ENCODE results near the gene SLC25A28. TPM values are rescaled to one million over a fixed set of nuclear protein-coding genes. Genes with fewer than 3 reads are reported as not detected.

SLC25A28 gene
- total and polyA plus RNA-seq, 2 donors (not counting 1 experiment from before 2014, with no cell fraction given) = 96.4 to 224 TPM

GRCh38 chr10:99654390-99655175 is 34.3 kb upstream of the SLC25A28 start:
- 94% methylated on average over 5 of the region's 9 CpGs for WGBS (ENCODE audit: insufficient coverage)
- H3K36me3 ChIP-seq (replicated peaks in 1 of 2; ENCODE audit: control extremely low read depth in 1 of 2, control insufficient read depth in 1 of 2, extremely low read depth in 1 of 2, insufficient read depth in 2 of 2, low read length in 1 of 2) = no peaks in the 10 kb centered on the region
- ATAC-seq (ENCODE audit: low read depth) (no peak), DNase-seq (no peak)
- no peak overlapping the region for H3K9ac ChIP-seq (ENCODE audit: low read length)
- no peaks in the 10 kb centered on the region for H3K9me3 ChIP-seq (ENCODE audit: control extremely low read depth in 1 of 3, control insufficient read depth in 2 of 3, insufficient read depth in 1 of 3, low read length in 2 of 3)
- POLR2A ChIA-PET = no interaction called here
- H3K27ac ChIP-seq (ENCODE audit: low read length in 2 of 2) = no peak overlapping the region
- no peaks in the 10 kb centered on the region for H4K20me1 ChIP-seq (ENCODE audit: control insufficient read depth, insufficient read depth, low read length, poor library complexity, severe bottlenecking)
- H3K79me2 ChIP-seq (ENCODE audit: control insufficient read depth, insufficient read depth, low read length) = no peaks in the 10 kb centered on the region
- intact Hi-C loops (cut with micrococcal nuclease) = no loop called here
- Mint-ChIP-seq H3K9me3 (ENCODE audit: insufficient read depth) (no peaks in the 10 kb centered on the region), H3K4me1 (peaks cover 13% of the 10 kb centered on the region), H3K27ac (no peak overlapping the region), H3K4me3 (no peak overlapping the region), H3K27me3 (peaks cover 35% of the 10 kb centered on the region)
- H2AFZ ChIP-seq (ENCODE audit: insufficient read depth, low read depth, low read length, poor library complexity, severe bottlenecking) = no peak overlapping the region
- no peak overlapping the region for H3K4me2 ChIP-seq (replicated peaks; ENCODE audit: low read depth, low read length, poor library complexity, severe bottlenecking)
- peaks cover 0 to 10% (median 0%) of the 10 kb centered on the region in 4 experiments for H3K27me3 ChIP-seq (replicated peaks in 1 of 4; ENCODE audit: control extremely low read depth in 1 of 4, control insufficient read depth in 3 of 4, insufficient read depth in 4 of 4, low read length in 3 of 4)
- TF ChIP-seq CTCF (IDR thresholded peaks at IDR 0.05) (no peak), EZH2 (IDR thresholded peaks at IDR 0.05; ENCODE audit: borderline replicate concordance, insufficient read depth, low read depth, low read length, poor library complexity, severe bottlenecking) (no peak)
- CTCF ChIA-PET = interaction anchor here (0.6 to 1.1 kb wide), 3 partner anchors 43 to 97 kb away, joined by 3 read pairs; no protein-coding TSS in a partner anchor
- H3K4me3 ChIP-seq (ENCODE audit: control extremely low read depth in 1 of 5, extremely low read depth in 1 of 5, insufficient read depth in 1 of 5, low read depth in 2 of 5, low read length in 4 of 5) = no peak overlapping the region
- H3K4me1 ChIP-seq (ENCODE audit: control insufficient read depth in 2 of 2, insufficient read depth in 2 of 2, low read length in 2 of 2) = peaks cover 0 to 10% of the 10 kb centered on the region in 2 donors

GRCh38 chr10:99652800-99653390 is 32.7 kb upstream of the SLC25A28 start:
- no peak overlapping the region for H3K4me2 ChIP-seq (replicated peaks; ENCODE audit: low read depth, low read length, poor library complexity, severe bottlenecking)
- H2AFZ ChIP-seq (ENCODE audit: insufficient read depth, low read depth, low read length, poor library complexity, severe bottlenecking) = no peak overlapping the region
- H3K27ac ChIP-seq (ENCODE audit: low read length in 2 of 2) = no peak overlapping the region
- CTCF ChIA-PET = interaction anchor here (0.8 kb wide), 1 partner anchor 26 kb away, joined by 3 read pairs; no protein-coding TSS in a partner anchor
- POLR2A ChIA-PET = no interaction called here
- no peak overlapping the region for H3K4me3 Mint-ChIP-seq
- no peaks in the 10 kb centered on the region for H3K79me2 ChIP-seq (ENCODE audit: control insufficient read depth, insufficient read depth, low read length)
- TF ChIP-seq EZH2 (IDR thresholded peaks at IDR 0.05; ENCODE audit: borderline replicate concordance, insufficient read depth, low read depth, low read length, poor library complexity, severe bottlenecking) (no peak), CTCF (IDR thresholded peaks at IDR 0.05) (no peak)
- peaks cover 46% of the 10 kb centered on the region for H3K27me3 Mint-ChIP-seq
- H3K36me3 ChIP-seq (replicated peaks in 1 of 2; ENCODE audit: control extremely low read depth in 1 of 2, control insufficient read depth in 1 of 2, extremely low read depth in 1 of 2, insufficient read depth in 2 of 2, low read length in 1 of 2) = no peaks in the 10 kb centered on the region
- DNase-seq (no peak), ATAC-seq (ENCODE audit: low read depth) (no peak)
- no peaks in the 10 kb centered on the region for H3K9me3 ChIP-seq (ENCODE audit: control extremely low read depth in 1 of 3, control insufficient read depth in 2 of 3, insufficient read depth in 1 of 3, low read length in 2 of 3)
- intact Hi-C loops (cut with micrococcal nuclease) = no loop called here
- H3K4me1 ChIP-seq (ENCODE audit: control insufficient read depth in 2 of 2, insufficient read depth in 2 of 2, low read length in 2 of 2) = no peaks in the 10 kb centered on the region
- H3K9ac ChIP-seq (ENCODE audit: low read length) = no peak overlapping the region
- no peaks in the 10 kb centered on the region for H3K4me1 Mint-ChIP-seq
- no CpG with 5 or more reads among the region's 4 CpGs for WGBS (ENCODE audit: insufficient coverage)
- H3K27ac Mint-ChIP-seq = no peak overlapping the region
- H3K9me3 Mint-ChIP-seq (ENCODE audit: insufficient read depth) = no peaks in the 10 kb centered on the region
- no peaks in the 10 kb centered on the region for H4K20me1 ChIP-seq (ENCODE audit: control insufficient read depth, insufficient read depth, low read length, poor library complexity, severe bottlenecking)
- peaks cover 0 to 6% (median 1%) of the 10 kb centered on the region in 4 experiments for H3K27me3 ChIP-seq (replicated peaks in 1 of 4; ENCODE audit: control extremely low read depth in 1 of 4, control insufficient read depth in 3 of 4, insufficient read depth in 4 of 4, low read length in 3 of 4)
- H3K4me3 ChIP-seq (ENCODE audit: control extremely low read depth in 1 of 5, extremely low read depth in 1 of 5, insufficient read depth in 1 of 5, low read depth in 2 of 5, low read length in 4 of 5) = no peak overlapping the region
